Fibroblast of lung (primary cell): ENCODE data around the gene MCTP2. TPM values are rescaled to one million over a fixed set of nuclear protein-coding genes. Genes with fewer than 3 reads are reported as not detected.

Source experiments
- DNase-seq, 2 donors: peaks; one replicate each; pipeline versions ENCODE4 v3.0.0 to v3.0.0-alpha.2; 2010; ENCODE audit warnings: low read depth in 2 of 2
- H2AFZ ChIP-seq: 2 replicates; pipeline ENCODE4 v1.5.1; 2012; ENCODE audit warnings: low read length, control low read depth, inconsistent platforms
- H3K27ac ChIP-seq: 2 replicates; pipeline ENCODE4 v1.5.1; 2011; ENCODE audit warnings: low read length, control low read depth; ENCODE audit not compliant: insufficient read depth
- H3K27me3 ChIP-seq: 2 replicates; pipeline ENCODE4 v1.5.1; 2011; ENCODE audit warnings: mild to moderate bottlenecking, low read length; ENCODE audit not compliant: control insufficient read depth, insufficient read depth
- H3K36me3 ChIP-seq: 2 replicates; pipeline ENCODE4 v1.5.1; 2011; ENCODE audit warnings: low read length; ENCODE audit not compliant: control insufficient read depth, insufficient read depth
- H3K4me1 ChIP-seq: 2 replicates; pipeline ENCODE4 v1.5.1; 2011; ENCODE audit warnings: low read length; ENCODE audit not compliant: control insufficient read depth, insufficient read depth; ENCODE audit errors: extremely low read depth
- H3K4me2 ChIP-seq: 2 replicates; pipeline ENCODE4 v1.5.1; 2011; ENCODE audit warnings: low read length, control low read depth; ENCODE audit not compliant: insufficient read depth; ENCODE audit errors: extremely low read depth
- H3K4me3 ChIP-seq, 4 experiments: fragments of 200-600 bp in 1 of 4; sonication (generic) in 1 of 4; replicated peaks in 1 of 4; 2 replicates each; pipeline ENCODE4 v1.5.1; 2011 to 2016; ENCODE audit warnings: low read length in 4 of 4, low read depth in 3 of 4, mild to moderate bottlenecking in 3 of 4, control low read depth in 2 of 4, inconsistent platforms in 1 of 4, mixed read lengths in 1 of 4; ENCODE audit not compliant: insufficient read depth in 1 of 4; ENCODE audit errors: control extremely low read depth in 1 of 4
- H3K79me2 ChIP-seq: 2 replicates; pipeline ENCODE4 v1.5.1; 2012; ENCODE audit warnings: mild to moderate bottlenecking, low read length, inconsistent platforms; ENCODE audit not compliant: control insufficient read depth, insufficient read depth
- H3K9ac ChIP-seq: 2 replicates; pipeline ENCODE4 v1.5.1; 2011; ENCODE audit warnings: mild to moderate bottlenecking, low read length, control low read depth; ENCODE audit not compliant: insufficient read depth
- H3K9me3 ChIP-seq: 2 replicates; pipeline ENCODE4 v1.5.1; 2012; ENCODE audit warnings: low read depth, low read length; ENCODE audit not compliant: control insufficient read depth, insufficient read depth
- H4K20me1 ChIP-seq: 2 replicates; pipeline ENCODE4 v1.5.1; 2011; ENCODE audit warnings: low read length; ENCODE audit not compliant: control insufficient read depth, insufficient read depth; ENCODE audit errors: extremely low read depth
- CTCF ChIP-seq, 2 donors: IDR thresholded peaks in 1 of 2; conservative IDR thresholded peaks in 1 of 2; 1 replicate in 1 of 2; 2 replicates in 1 of 2; pipeline ENCODE4 v1.5.1; 2011 to 2012; ENCODE audit warnings: low read length in 2 of 2, control low read depth in 1 of 2, inconsistent platforms in 1 of 2, low read depth in 1 of 2, mild to moderate bottlenecking in 1 of 2
- EZH2 ChIP-seq: IDR thresholded peaks from 2 replicates; pipeline ENCODE4 v1.5.1; 2012; ENCODE audit warnings: low read length, control low read depth, mild to moderate bottlenecking; ENCODE audit errors: missing control alignments
- polyA plus RNA-seq, 2 donors: library from polyadenylated mRNA; depleted of rRNA in 1 of 2; stranded (reverse) in 1 of 2; unstranded in 1 of 2; fragments of >200 nt; gene quantifications; 2 replicates each; pipeline ENCODE4 v1.2.1, GENCODE V29; 2011 to 2012; ENCODE audit warnings: missing spikeins in 1 of 2
- total RNA-seq: library from RNA; depleted of rRNA; stranded (reverse); fragments of >200 nt; gene quantifications from 2 replicates; pipeline ENCODE4 v1.2.1, GENCODE V29; 2014

The MCTP2 gene
- total and polyA plus RNA-seq, 2 donors (not counting 1 experiment from before 2014, with no cell fraction given) = 3.6 to 14.5 TPM

GRCh38 chr15:94443186-94443585 lies 211.8 kb downstream of the MCTP2 start:
- TF ChIP-seq EZH2 = no peak
- TF ChIP-seq CTCF (conservative IDR thresholded peaks at IDR 0.05 in 1 of 2, IDR thresholded peaks at IDR 0.05 in 1 of 2; ENCODE audit: low read depth in 1 of 2, low read length in 2 of 2) = no peak
- no peaks in the 10 kb centered on the region for H4K20me1 ChIP-seq
- no peaks in the 10 kb centered on the region for H3K36me3 ChIP-seq
- no peaks in the 10 kb centered on the region for H3K79me2 ChIP-seq
- H3K4me2 ChIP-seq = no peak overlapping the region
- H3K9me3 ChIP-seq = no peaks in the 10 kb centered on the region
- H3K4me1 ChIP-seq = no peaks in the 10 kb centered on the region
- no peak overlapping the region for H3K9ac ChIP-seq
- H2AFZ ChIP-seq = no peak overlapping the region
- no peak overlapping the region for H3K27ac ChIP-seq
- H3K27me3 ChIP-seq = no peaks in the 10 kb centered on the region
- no peak overlapping the region for H3K4me3 ChIP-seq
- DNase-seq = no peak

GRCh38 chr15:94445566-94446160 lies 214.3 kb downstream of the MCTP2 start:
- Histone ChIP-seq H3K27me3 (no peaks in the 10 kb centered on the region), H3K4me1 (no peaks in the 10 kb centered on the region), H3K9me3 (no peaks in the 10 kb centered on the region), H3K27ac (no peak overlapping the region), H2AFZ (no peak overlapping the region), H4K20me1 (no peaks in the 10 kb centered on the region), H3K36me3 (no peaks in the 10 kb centered on the region), H3K9ac (no peak overlapping the region), H3K79me2 (no peaks in the 10 kb centered on the region), H3K4me3 (no peak overlapping the region), H3K4me2 (no peak overlapping the region)
- no peak for DNase-seq
- TF ChIP-seq EZH2 (no peak), CTCF (conservative IDR thresholded peaks at IDR 0.05 in 1 of 2, IDR thresholded peaks at IDR 0.05 in 1 of 2; ENCODE audit: low read depth in 1 of 2, low read length in 2 of 2) (no peak)

- no peak for DNase-seq
These were observed 215.1 kb downstream of the MCTP2 start for GRCh38 chr15:94446441-94446840.

More at GRCh38 chr15:94446441-94446840, 215.1 kb downstream of the MCTP2 start:
- Histone ChIP-seq H3K9ac (no peak overlapping the region), H3K36me3 (no peaks in the 10 kb centered on the region), H3K4me2 (no peak overlapping the region), H4K20me1 (no peaks in the 10 kb centered on the region), H3K9me3 (no peaks in the 10 kb centered on the region), H3K4me1 (no peaks in the 10 kb centered on the region), H3K4me3 (no peak overlapping the region), H3K27ac (no peak overlapping the region), H3K79me2 (no peaks in the 10 kb centered on the region), H2AFZ (no peak overlapping the region), H3K27me3 (no peaks in the 10 kb centered on the region)
- TF ChIP-seq CTCF (conservative IDR thresholded peaks at IDR 0.05 in 1 of 2, IDR thresholded peaks at IDR 0.05 in 1 of 2; ENCODE audit: low read depth in 1 of 2, low read length in 2 of 2) (no peak), EZH2 (no peak)
